ENCODE measurements around the gene ARHGAP18. TPM values are rescaled to one million over a fixed set of nuclear protein-coding genes. Genes with fewer than 3 reads are reported as not detected.

The ARHGAP18 gene, protein sequence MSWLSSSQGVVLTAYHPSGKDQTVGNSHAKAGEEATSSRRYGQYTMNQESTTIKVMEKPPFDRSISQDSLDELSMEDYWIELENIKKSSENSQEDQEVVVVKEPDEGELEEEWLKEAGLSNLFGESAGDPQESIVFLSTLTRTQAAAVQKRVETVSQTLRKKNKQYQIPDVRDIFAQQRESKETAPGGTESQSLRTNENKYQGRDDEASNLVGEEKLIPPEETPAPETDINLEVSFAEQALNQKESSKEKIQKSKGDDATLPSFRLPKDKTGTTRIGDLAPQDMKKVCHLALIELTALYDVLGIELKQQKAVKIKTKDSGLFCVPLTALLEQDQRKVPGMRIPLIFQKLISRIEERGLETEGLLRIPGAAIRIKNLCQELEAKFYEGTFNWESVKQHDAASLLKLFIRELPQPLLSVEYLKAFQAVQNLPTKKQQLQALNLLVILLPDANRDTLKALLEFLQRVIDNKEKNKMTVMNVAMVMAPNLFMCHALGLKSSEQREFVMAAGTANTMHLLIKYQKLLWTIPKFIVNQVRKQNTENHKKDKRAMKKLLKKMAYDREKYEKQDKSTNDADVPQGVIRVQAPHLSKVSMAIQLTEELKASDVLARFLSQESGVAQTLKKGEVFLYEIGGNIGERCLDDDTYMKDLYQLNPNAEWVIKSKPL
- 3.5 TPM for polyA plus RNA-seq

DNA sequence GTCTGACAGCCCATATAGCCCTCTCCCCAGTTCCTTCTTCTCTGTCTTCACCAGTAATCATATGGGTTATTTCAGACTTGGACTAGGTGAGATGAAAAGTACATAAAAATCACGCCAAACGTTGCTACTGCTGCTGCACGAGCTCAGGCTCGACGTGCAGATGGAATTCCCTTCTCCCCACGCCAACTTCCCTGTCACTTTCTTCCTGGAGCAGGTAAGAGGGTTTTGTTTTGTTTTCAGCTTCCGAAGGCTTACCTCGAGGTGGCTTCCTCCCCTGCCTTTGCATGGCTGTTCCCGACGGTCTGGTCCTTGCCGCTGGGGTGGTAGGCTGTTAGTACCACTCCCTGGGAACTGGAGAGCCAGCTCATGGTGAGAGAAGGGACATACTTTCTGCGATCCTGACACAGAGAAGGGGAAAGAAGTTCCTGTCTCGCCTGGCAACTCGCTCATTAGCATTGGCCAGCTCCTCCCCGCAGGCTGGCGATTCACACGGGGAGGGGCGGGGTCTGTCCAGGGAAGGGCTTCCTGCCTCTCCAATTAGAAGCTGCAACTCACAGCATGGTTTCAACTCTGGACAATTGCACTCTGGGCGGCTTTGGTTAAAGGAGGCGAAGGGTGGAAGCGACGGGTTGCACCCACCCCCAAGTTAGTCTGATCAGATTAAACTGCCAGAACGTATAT is at the start of gene ARHGAP18:
Gene ARHGAP18 (minus strand): TSS at position 409 of the 681 bp plus-strand sequence. CDS start 41 bp downstream, at position 368.
- H3K9me3 Mint-ChIP-seq = no peaks in the 10 kb centered on the region
- H3K4me3 Mint-ChIP-seq = peak within 1 kb of the TSS; percentile 95 to 99 (median 96)
- H3K27me3 Mint-ChIP-seq = no peaks in the 10 kb centered on the region
- H3K36me3 Mint-ChIP-seq = peaks cover 2% of the 10 kb centered on the region
- peak within 1 kb of the TSS; percentile 62 to 73 (median 63) for H3K27ac Mint-ChIP-seq
- H3K4me1 Mint-ChIP-seq = peaks cover 21 to 42% (median 33%) of the 10 kb centered on the region in 3 donors

DNA sequence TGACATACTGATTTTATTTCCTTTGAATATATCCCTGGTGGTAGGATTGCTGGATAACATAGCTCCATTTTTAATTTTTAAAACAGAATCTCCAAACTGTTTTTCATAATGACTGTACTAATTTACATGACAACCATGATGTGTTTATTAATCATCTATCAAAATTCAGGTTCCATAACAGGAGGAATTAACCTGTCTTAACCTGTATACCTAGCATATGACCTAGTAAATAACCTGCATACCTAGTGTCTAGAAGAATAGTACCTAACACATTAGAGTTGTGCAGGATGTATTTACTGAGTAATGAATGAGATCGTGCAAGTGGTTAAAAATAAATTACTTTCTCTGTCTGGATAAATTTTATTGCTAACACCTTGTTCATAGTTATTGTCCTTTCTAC is 45.8 kb upstream of the ARHGAP18 start:
- Mint-ChIP-seq H3K27me3 (peaks cover 2% of the 10 kb centered on the region), H3K27ac (no peak overlapping the region), H3K4me1 (peaks cover 6 to 10% (median 8%) of the 10 kb centered on the region in 3 donors)

DNA sequence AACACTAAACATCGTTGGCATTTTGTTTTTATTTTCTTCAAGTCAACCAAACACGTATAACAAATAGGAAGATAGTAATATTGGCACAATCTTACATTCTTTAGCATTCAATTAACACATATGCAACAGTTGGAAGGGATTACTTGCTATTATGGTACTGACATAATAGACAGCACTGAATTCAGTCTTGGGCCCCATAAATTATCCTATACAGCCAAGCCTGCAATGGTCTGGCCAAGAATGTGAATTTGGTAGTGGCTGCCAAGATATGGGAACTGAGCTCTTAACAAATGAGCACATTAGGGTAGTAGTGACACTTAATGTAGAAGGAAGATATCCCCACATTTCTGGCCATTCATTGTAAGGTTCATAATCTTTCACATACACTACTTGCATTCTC is 44.8 kb upstream of the ARHGAP18 start:
- Mint-ChIP-seq H3K4me1 (peaks cover 13 to 16% (median 15%) of the 10 kb centered on the region in 3 donors), H3K36me3 (peaks cover 1% of the 10 kb centered on the region), H3K9me3 (no peaks in the 10 kb centered on the region), H3K27ac (no peak overlapping the region), H3K27me3 (no peaks in the 10 kb centered on the region), H3K4me3 (no peak overlapping the region)

More for the DNA sequence above, 45.8 kb upstream of the ARHGAP18 start:
- H3K9me3 Mint-ChIP-seq = no peaks in the 10 kb centered on the region
- no peak overlapping the region for H3K4me3 Mint-ChIP-seq
- H3K36me3 Mint-ChIP-seq = peaks cover 1% of the 10 kb centered on the region

DNA sequence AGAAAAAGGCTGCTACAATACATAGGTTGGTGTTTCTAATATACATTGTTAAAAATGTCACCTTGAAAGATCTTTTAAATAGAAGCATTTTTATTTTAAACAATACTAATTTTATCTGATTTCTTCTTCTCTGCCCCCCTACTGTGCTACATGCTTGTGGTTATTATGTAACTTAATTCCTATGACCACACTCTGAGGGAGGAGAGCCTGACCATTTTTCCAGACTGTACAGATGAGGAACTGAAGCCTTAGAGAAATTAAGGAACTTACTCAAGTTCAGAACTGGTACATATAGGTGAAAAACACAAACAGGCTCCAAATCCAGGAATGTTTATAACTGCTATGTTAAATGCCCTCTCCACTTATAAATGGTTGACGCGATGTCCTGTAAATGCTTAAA is 43.4 kb upstream of the ARHGAP18 start:
- H3K4me1 Mint-ChIP-seq = peaks cover 24 to 29% (median 28%) of the 10 kb centered on the region in 3 donors
- H3K9me3 Mint-ChIP-seq = no peaks in the 10 kb centered on the region
- no peaks in the 10 kb centered on the region for H3K27me3 Mint-ChIP-seq
- no peak overlapping the region for H3K4me3 Mint-ChIP-seq
- H3K27ac Mint-ChIP-seq = no peak overlapping the region
- H3K36me3 Mint-ChIP-seq = no peaks in the 10 kb centered on the region

DNA sequence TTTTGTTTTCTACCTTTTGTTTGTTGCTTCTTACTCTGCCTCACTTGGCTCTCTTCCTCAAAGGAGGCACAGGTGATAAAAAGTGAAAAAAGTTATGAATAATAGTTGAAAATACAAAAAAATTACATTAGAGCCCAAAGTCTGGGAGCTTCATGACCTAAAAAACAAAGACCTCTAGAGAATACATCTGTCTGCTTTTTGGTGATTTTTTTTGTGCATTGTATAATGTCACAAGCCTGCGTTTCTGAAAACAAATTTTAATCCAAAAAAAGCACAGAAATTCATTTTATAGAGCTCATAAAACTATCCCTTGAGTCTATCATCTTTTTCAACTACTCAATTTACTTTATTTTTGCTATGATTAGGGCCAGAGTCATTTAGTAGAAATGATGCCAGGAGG is 41.4 kb upstream of the ARHGAP18 start:
- peak overlapping the region in 2 of 3 donors; percentile 6 to 69 for H3K27ac Mint-ChIP-seq
- H3K36me3 Mint-ChIP-seq = no peaks in the 10 kb centered on the region
- H3K9me3 Mint-ChIP-seq = no peaks in the 10 kb centered on the region
- H3K27me3 Mint-ChIP-seq = no peaks in the 10 kb centered on the region
- H3K4me1 Mint-ChIP-seq = peaks cover 33 to 34% (median 34%) of the 10 kb centered on the region in 3 donors
- peak overlapping the region in 1 of 4 donors; percentile 7 for H3K4me3 Mint-ChIP-seq

DNA sequence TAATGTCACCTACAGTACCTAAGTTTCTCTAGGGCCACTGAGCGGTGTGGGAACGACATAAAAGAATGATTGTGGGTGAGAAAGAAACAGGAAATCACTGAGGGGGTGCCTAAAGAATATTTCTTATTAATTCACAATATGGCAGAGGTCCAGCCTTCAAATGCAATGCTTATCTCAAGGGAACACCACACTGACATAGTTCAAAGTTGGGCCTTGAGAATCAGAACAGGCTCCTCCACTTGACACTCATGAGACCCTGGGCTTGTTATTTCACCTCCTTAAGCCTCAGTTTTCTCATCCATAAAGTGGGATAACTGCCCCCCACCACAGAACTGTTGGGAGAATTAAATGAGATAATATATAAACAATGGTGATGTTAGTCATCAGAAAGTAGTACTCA is 40.4 kb upstream of the ARHGAP18 start:
- Mint-ChIP-seq H3K4me1 (peaks cover 33 to 37% (median 36%) of the 10 kb centered on the region in 3 donors), H3K9me3 (no peaks in the 10 kb centered on the region), H3K4me3 (peak overlapping the region in 2 of 4 donors; percentile 12 to 44)

DNA sequence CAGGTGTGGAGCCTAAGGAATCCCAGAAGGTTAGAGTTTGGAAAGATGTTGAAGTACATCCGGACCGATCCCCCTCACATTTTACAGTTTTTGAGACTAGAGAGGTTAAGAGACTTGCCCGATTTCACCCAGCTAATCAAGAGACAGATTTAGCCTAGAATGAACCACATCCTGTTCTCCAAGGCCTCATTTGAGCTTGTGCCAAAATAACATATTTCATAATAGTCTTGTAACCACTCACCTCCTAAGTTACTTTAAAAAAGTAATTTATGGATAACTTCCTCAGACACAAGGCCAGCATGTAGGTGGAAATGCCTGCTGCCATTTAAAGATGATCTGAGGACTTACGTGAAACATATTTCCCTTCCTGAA is 39.8 kb upstream of the ARHGAP18 start:
- H3K4me3 Mint-ChIP-seq = peak overlapping the region; percentile 12 to 94 (median 72)
- peaks cover 33 to 41% (median 37%) of the 10 kb centered on the region in 3 donors for H3K4me1 Mint-ChIP-seq
- H3K27ac Mint-ChIP-seq = peak overlapping the region; percentile 30 to 96 (median 88)
- H3K36me3 Mint-ChIP-seq = no peaks in the 10 kb centered on the region
- no peaks in the 10 kb centered on the region for H3K9me3 Mint-ChIP-seq
- no peaks in the 10 kb centered on the region for H3K27me3 Mint-ChIP-seq

More for the DNA sequence above, 40.4 kb upstream of the ARHGAP18 start:
- Mint-ChIP-seq H3K27ac (peak overlapping the region in 2 of 3 donors; percentile 30 to 96), H3K36me3 (no peaks in the 10 kb centered on the region), H3K27me3 (no peaks in the 10 kb centered on the region)

DNA sequence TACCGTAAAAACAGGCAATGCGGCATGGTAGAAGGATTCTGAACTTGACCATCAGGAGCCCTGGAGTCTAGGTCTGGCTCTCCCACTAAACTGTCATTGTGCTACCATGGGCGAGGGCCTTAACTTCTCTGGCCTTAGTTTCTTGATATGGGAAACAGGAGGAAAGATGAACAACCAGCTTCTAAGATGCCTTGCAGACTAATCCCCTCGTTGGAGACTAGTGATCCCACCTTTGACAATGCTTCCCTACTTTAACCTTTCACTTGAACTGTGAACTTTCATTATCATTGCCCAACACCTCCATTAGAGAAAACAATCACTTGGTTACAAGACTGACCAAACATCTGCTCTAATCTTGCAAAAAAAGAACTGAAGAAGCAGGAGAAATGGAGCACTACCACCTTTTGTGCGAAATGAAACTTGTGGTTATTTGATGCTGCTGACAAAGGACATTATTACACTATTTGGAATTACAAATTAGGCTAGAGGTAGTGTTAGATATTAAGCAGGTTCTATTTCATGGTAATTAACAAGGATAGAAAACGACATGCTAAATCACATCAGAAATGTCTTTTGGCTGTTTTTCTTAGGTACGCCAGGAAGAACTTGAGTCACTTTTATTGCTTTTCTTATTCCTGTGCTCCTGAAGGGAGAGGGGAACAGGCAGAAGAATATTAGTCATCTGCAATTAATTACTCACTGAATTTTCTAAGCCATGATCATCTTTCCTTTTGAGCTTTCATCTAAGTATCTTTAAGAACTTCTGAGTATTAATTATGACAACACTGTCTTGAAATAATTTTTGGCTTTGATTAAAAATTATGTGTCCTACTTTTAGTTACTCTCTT is 39.1 kb upstream of the ARHGAP18 start:
- Mint-ChIP-seq H3K27ac (peak overlapping the region; percentile 30 to 96 (median 88)), H3K4me3 (peak overlapping the region; percentile 12 to 94 (median 80)), H3K9me3 (no peaks in the 10 kb centered on the region), H3K36me3 (no peaks in the 10 kb centered on the region), H3K4me1 (peaks cover 39 to 46% (median 43%) of the 10 kb centered on the region in 3 donors), H3K27me3 (no peaks in the 10 kb centered on the region)

DNA sequence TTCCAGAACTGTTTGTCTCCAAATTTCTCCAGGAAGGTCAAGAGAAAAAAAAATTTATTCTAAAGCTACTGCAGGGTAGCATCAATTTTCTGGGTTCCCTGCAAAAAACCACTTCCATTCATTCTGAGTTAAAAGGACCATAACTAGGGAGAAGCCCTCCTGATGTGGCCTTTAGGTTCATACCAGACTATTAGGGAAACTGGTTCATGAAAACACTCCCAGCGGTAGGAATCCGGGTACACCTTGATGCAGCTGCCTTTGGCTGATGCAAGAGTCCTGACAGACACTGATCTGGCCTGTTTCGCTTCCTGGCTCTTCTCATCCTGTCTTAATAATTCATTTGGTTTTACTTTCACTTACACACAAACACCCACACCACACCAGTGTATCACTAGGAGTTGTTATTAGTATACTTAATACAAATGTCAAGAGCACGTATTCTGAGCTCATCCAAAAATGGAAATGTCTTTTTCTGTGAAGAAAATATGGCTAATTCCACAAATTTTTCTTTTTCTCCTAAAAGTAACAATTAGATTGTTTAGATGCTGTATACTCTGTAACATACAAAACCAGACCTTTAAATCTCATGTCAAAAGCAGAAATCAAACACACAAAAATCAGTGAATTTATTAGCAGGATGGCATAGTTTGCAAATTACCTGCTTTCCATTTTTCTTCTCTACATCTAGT is 38.4 kb upstream of the ARHGAP18 start:
- Mint-ChIP-seq H3K36me3 (no peaks in the 10 kb centered on the region), H3K27me3 (no peaks in the 10 kb centered on the region), H3K9me3 (no peaks in the 10 kb centered on the region), H3K4me3 (peak overlapping the region; percentile 12 to 94 (median 80)), H3K27ac (peak overlapping the region; percentile 30 to 96 (median 88)), H3K4me1 (peaks cover 44 to 52% (median 47%) of the 10 kb centered on the region in 3 donors)

DNA sequence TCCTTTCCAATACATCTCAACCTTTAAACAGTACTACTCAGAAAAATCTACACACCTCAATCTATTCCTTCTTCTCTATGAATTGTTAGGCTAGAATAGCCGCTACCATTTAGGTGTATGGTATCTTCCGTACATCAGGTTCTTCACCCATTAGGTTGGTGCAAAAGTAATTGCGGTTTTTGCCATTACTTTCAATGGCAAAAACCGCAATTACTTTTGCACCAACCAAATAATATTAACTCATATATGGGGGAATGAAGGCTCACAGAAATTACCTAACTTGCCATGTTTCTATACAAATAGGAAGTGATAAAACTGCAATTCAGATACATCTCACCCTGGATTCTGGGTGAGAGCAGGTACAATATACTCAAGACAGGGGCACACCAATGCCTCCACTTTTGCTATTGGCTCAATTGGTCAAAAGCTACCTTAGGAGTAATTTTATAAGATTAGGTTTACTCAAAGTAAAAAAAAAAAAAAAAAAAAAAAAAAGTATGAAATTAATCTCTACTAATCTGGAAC is 37.7 kb upstream of the ARHGAP18 start:
- peaks cover 44 to 52% (median 49%) of the 10 kb centered on the region in 3 donors for H3K4me1 Mint-ChIP-seq
- H3K27ac Mint-ChIP-seq = peak overlapping the region in 1 of 3 donors; percentile 96
- no peaks in the 10 kb centered on the region for H3K36me3 Mint-ChIP-seq
- no peaks in the 10 kb centered on the region for H3K27me3 Mint-ChIP-seq
- H3K9me3 Mint-ChIP-seq = no peaks in the 10 kb centered on the region
- peak overlapping the region in 1 of 4 donors; percentile 94 for H3K4me3 Mint-ChIP-seq

DNA sequence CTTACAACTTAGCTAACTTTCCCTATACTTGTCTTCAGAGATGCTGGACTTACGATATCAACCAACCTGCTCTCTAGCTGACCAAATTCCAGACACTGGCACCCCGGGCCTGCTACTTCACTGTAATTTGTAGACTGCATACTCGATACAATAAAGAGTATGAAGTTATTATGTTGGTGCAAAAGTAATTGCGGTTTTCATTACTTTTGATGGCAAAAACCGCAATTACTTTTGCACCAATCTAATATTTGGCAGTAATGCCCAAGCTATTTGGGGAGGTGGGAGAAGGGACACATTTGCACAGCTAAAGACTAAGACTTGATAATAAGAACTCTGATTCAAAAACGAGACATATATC is 34.9 kb upstream of the ARHGAP18 start:
- no peaks in the 10 kb centered on the region for H3K36me3 Mint-ChIP-seq
- H3K4me3 Mint-ChIP-seq = no peak overlapping the region
- H3K27me3 Mint-ChIP-seq = no peaks in the 10 kb centered on the region
- H3K27ac Mint-ChIP-seq = no peak overlapping the region
- H3K4me1 Mint-ChIP-seq = peaks cover 30 to 40% (median 34%) of the 10 kb centered on the region in 3 donors
- no peaks in the 10 kb centered on the region for H3K9me3 Mint-ChIP-seq

DNA sequence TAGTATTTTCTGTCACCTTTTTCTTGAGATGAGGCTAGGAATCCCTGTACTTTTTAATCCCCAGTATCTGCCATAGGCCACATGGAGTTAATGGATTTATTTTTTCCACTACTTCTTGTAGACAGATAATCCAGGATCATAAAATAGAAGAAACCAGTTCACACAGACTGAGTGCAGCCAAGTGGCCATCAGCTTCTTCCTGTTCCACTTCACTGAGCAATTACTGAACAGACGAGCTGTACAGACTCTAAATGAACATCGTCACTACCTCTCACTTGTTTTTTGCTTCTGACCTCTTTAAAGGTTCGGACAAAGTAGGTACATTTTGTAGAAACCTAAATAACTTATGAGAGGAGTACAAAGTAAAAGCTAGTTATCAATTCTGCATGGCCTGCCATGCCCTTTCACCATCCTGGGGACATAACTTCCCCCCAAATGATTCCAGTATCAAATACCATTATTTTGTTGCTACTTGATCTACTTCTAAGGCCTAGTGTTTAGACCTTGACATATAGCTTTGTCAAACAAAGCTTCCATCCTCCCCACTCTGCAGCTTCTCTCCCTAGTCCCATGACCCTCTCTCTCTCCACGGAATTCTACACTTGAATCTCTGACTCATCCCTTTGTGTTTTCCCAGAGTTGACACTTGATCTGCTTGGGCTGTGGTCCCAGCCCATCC is 34.4 kb upstream of the ARHGAP18 start:
- H3K9me3 Mint-ChIP-seq = no peaks in the 10 kb centered on the region
- H3K27me3 Mint-ChIP-seq = no peaks in the 10 kb centered on the region
- H3K36me3 Mint-ChIP-seq = no peaks in the 10 kb centered on the region
- H3K4me3 Mint-ChIP-seq = peak overlapping the region in 1 of 4 donors; percentile 21
- peak overlapping the region in 1 of 3 donors; percentile 71 for H3K27ac Mint-ChIP-seq
- H3K4me1 Mint-ChIP-seq = peaks cover 24 to 35% (median 29%) of the 10 kb centered on the region in 3 donors

DNA sequence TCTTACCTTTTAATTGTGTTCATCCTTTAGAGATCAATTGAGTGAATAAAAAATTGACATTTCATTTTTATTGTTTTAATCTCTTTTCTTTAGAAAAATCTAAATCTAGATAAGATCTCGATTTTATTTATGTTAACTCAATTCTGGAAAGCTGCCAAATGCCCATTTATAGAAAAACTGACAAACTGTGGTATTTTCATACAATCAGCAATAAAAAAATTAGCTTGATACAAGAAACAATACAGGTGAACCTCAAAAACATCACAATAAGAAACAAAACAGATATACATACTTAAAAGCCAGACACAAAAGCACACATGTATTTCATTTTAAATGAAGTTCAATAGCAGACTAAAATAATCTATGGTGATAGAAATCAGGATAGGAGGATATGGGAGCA is 30.0 kb upstream of the ARHGAP18 start:
- Mint-ChIP-seq H3K36me3 (peaks cover 1% of the 10 kb centered on the region), H3K4me3 (no peak overlapping the region), H3K9me3 (no peaks in the 10 kb centered on the region), H3K27me3 (no peaks in the 10 kb centered on the region), H3K27ac (no peak overlapping the region), H3K4me1 (peaks cover 11 to 15% (median 12%) of the 10 kb centered on the region in 3 donors)

All from IgD-negative memory B cell (primary cell).